B cell (primary cell): ENCODE results near the gene RPS28. TPM values are rescaled to one million over a fixed set of nuclear protein-coding genes. Genes with fewer than 3 reads are reported as not detected.

Source experiments
- ATAC-seq: fragments of 200-7000 bp; cut with Tn5 transposase; one replicate; pipeline ENCODE4 v1.10.0; 2021; ENCODE audit warnings: low read depth, mild to moderate bottlenecking, moderate number of reproducible peaks, moderate library complexity
- CTCF ChIA-PET: fragments of 350-600 bp; sonication (Branson Sonifier 250); formaldehyde crosslinking; loops from one replicate; lab custom pipeline; 2021; ENCODE audit warnings: antibody characterized with exemption, inconsistent platforms; lab: Charles Lee
- POLR2A ChIA-PET: fragments of 350-600 bp; sonication (Branson Sonifier 250); formaldehyde crosslinking; loops from one replicate; lab custom pipeline; 2021; ENCODE audit warnings: antibody characterized with exemption; lab: Charles Lee
- DNase-seq: peaks from one replicate; pipeline ENCODE4 v3.0.0; 2013
- H2AFZ ChIP-seq: 2 replicates; pipeline ENCODE4 v1.6.1; 2012; ENCODE audit warnings: mild to moderate bottlenecking, low read depth, low read length; ENCODE audit not compliant: insufficient read depth, poor library complexity, severe bottlenecking
- H3K27ac ChIP-seq, 2 donors: 1 replicate in 1 of 2; 2 replicates in 1 of 2; pipeline ENCODE4 v1.5.1; 2012 to 2013; ENCODE audit warnings: low read length in 2 of 2, mild to moderate bottlenecking in 2 of 2, moderate library complexity in 1 of 2
- H3K27me3 ChIP-seq, 4 experiments: fragments of 200-600 bp in 1 of 4; sonication (generic) in 1 of 4; replicated peaks in 1 of 4; 1 replicate in 2 of 4; 2 replicates in 2 of 4; pipeline versions ENCODE4 v1.6.1 to v1.7.0; 2013 to 2016; ENCODE audit warnings: low read length in 3 of 4, mild to moderate bottlenecking in 2 of 4, mixed read lengths in 1 of 4, moderate library complexity in 1 of 4; ENCODE audit not compliant: insufficient read depth in 4 of 4, control insufficient read depth in 3 of 4; ENCODE audit errors: control extremely low read depth in 1 of 4
- H3K36me3 ChIP-seq, 2 experiments: replicated peaks in 1 of 2; 1 replicate in 1 of 2; 2 replicates in 1 of 2; pipeline versions ENCODE4 v1.6.1 to v1.7.1; 2013; ENCODE audit warnings: low read length in 1 of 2; ENCODE audit not compliant: insufficient read depth in 2 of 2, control insufficient read depth in 1 of 2; ENCODE audit errors: control extremely low read depth in 1 of 2, extremely low read depth in 1 of 2
- H3K4me1 ChIP-seq, 2 donors: fragments of 200-600 bp in 1 of 2; sonication (generic) in 1 of 2; 1 replicate in 1 of 2; 2 replicates in 1 of 2; pipeline versions ENCODE4 v1.5.1 to v1.6.1; 2013 to 2017; ENCODE audit warnings: low read length in 2 of 2; ENCODE audit not compliant: control insufficient read depth in 2 of 2, insufficient read depth in 2 of 2
- H3K4me2 ChIP-seq: replicated peaks from 2 replicates; pipeline ENCODE3; 2012; ENCODE audit warnings: mild to moderate bottlenecking, low read depth, low read length; ENCODE audit not compliant: poor library complexity, severe bottlenecking
- H3K4me3 ChIP-seq, 5 experiments: fragments of 200-600 bp in 1 of 5; sonication (generic) in 1 of 5; 1 replicate in 3 of 5; 2 replicates in 2 of 5; pipeline versions ENCODE4 v1.5.1 to v1.7.0; 2011 to 2016; ENCODE audit warnings: low read length in 4 of 5, mild to moderate bottlenecking in 4 of 5, low read depth in 2 of 5, control low read depth in 1 of 5, moderate library complexity in 1 of 5; ENCODE audit not compliant: insufficient read depth in 1 of 5; ENCODE audit errors: control extremely low read depth in 1 of 5, extremely low read depth in 1 of 5
- H3K79me2 ChIP-seq: fragments of 200-600 bp; sonication (generic); one replicate; pipeline ENCODE4 v1.6.0; 2016; ENCODE audit warnings: low read length; ENCODE audit not compliant: control insufficient read depth, insufficient read depth
- H3K9ac ChIP-seq: fragments of 200-600 bp; sonication (generic); 2 replicates; pipeline ENCODE4 v1.6.1; 2017; ENCODE audit warnings: mild to moderate bottlenecking, low read length, moderate library complexity
- H3K9me3 ChIP-seq, 3 donors: one replicate each; pipeline versions ENCODE4 v1.6.1 to v1.7.1; 2013; ENCODE audit warnings: low read length in 2 of 3; ENCODE audit not compliant: control insufficient read depth in 2 of 3, insufficient read depth in 1 of 3; ENCODE audit errors: control extremely low read depth in 1 of 3
- H4K20me1 ChIP-seq: 2 replicates; pipeline ENCODE4 v1.6.0; 2012; ENCODE audit warnings: mild to moderate bottlenecking, low read length; ENCODE audit not compliant: insufficient read depth, control insufficient read depth, poor library complexity, severe bottlenecking
- H3K27ac Mint-ChIP-seq: one replicate; pipeline ENCODE4 v1.8.0; 2021; ENCODE audit warnings: mixed read lengths
- H3K27me3 Mint-ChIP-seq: one replicate; pipeline ENCODE4 v1.8.0; 2021; ENCODE audit warnings: mixed read lengths
- H3K4me1 Mint-ChIP-seq: one replicate; pipeline ENCODE4 v1.8.0; 2021; ENCODE audit warnings: mixed read lengths
- H3K4me3 Mint-ChIP-seq: one replicate; pipeline ENCODE4 v1.8.0; 2021; ENCODE audit warnings: mixed read lengths
- H3K9me3 Mint-ChIP-seq: one replicate; pipeline ENCODE4 v1.8.0; 2022; ENCODE audit warnings: mixed read lengths; ENCODE audit not compliant: insufficient read depth
- CTCF ChIP-seq: fragments of 200-600 bp; IDR thresholded peaks from one replicate; pipeline ENCODE4 v1.8.0; 2022; ENCODE audit warnings: antibody characterized with exemption, mild to moderate bottlenecking
- EZH2 ChIP-seq: IDR thresholded peaks from 2 replicates; pipeline ENCODE4 v1.6.1; 2012; ENCODE audit warnings: borderline replicate concordance, low read depth, mild to moderate bottlenecking, moderate library complexity, low read length; ENCODE audit not compliant: insufficient read depth, poor library complexity, severe bottlenecking
- WGBS: methylation state at CpG from one replicate; pipeline ENCODE4 v1.1.5; 2013; ENCODE audit warnings: missing lambda C conversion rate; ENCODE audit not compliant: insufficient coverage; 5-methylcytosine and 5-hydroxymethylcytosine counted together
- intact Hi-C: fragments of 100-400 bp; cut with micrococcal nuclease; formaldehyde crosslinking; loops from one replicate; pipeline ENCODE4 v1.10.0; 2022
- polyA plus RNA-seq: library from polyadenylated mRNA; depleted of rRNA; stranded (reverse); fragments of >200 nt; gene quantifications from 2 replicates; pipeline ENCODE4 v1.2.3, GENCODE V29; 2012
- total RNA-seq, 2 donors: library from RNA; stranded (reverse); fragments of 120-200 nt in 1 of 2; gene quantifications; 1 replicate in 1 of 2; 2 replicates in 1 of 2; pipeline versions ENCODE4 v1.2.3 to v1.2.4, GENCODE V29; 2013 to 2022

Gene RPS28
- total and polyA plus RNA-seq, 2 donors (not counting 1 experiment from before 2014, with no cell fraction given), result 1,800 to 2,579 TPM

- Histone ChIP-seq H3K4me2 (no peak overlapping the region), H3K27me3 (peaks cover 0 to 3% (median 2%) of the 10 kb centered on the region in 4 experiments), H3K36me3 (peaks cover 0 to 20% of the 10 kb centered on the region in 2 experiments), H3K79me2 (peaks cover 40% of the 10 kb centered on the region), H3K4me1 (peaks cover 18 to 39% of the 10 kb centered on the region in 2 donors), H2AFZ (no peak overlapping the region), H3K9ac (no peak overlapping the region), H3K27ac (peak overlapping the region in 1 of 2 donors; percentile 20), H3K9me3 (no peaks in the 10 kb centered on the region), H4K20me1 (peaks cover 8% of the 10 kb centered on the region), H3K4me3 (no peak overlapping the region)
- Mint-ChIP-seq H3K27ac (peak overlapping the region; percentile 59), H3K4me1 (peaks cover 37% of the 10 kb centered on the region), H3K4me3 (no peak overlapping the region), H3K9me3 (no peaks in the 10 kb centered on the region), H3K27me3 (no peaks in the 10 kb centered on the region)
- TF ChIP-seq EZH2 (no peak), CTCF (no peak)
- ATAC-seq, result no peak
- no peak for DNase-seq
- ChIA-PET CTCF (interaction anchor here (0.5 to 1.3 kb wide), 2 partner anchors 8 to 29 kb away, joined by 5 to 6 read pairs; no protein-coding TSS in a partner anchor), POLR2A (interaction anchor here (0.6 to 1.7 kb wide), 2 partner anchors 10 to 108 kb away, joined by 4 to 5 read pairs; no protein-coding TSS in a partner anchor)
- intact Hi-C loops, result no loop called here
- 84% methylated on average over 17 of the region's 17 CpGs for whole genome bisulfite sequencing
Measured at GRCh38 chr19:8324186-8325050, 3.1 kb downstream of the RPS28 start.

GRCh38 chr19:8325454-8325853, 4.2 kb downstream of the RPS28 start:
- H3K4me1 Mint-ChIP-seq, result peaks cover 29% of the 10 kb centered on the region
- Histone ChIP-seq H3K27ac (no peak overlapping the region), H3K9ac (no peak overlapping the region), H2AFZ (no peak overlapping the region), H3K4me3 (no peak overlapping the region), H3K9me3 (no peaks in the 10 kb centered on the region), H4K20me1 (peaks cover 8% of the 10 kb centered on the region), H3K36me3 (peaks cover 0 to 20% of the 10 kb centered on the region in 2 experiments), H3K4me1 (peaks cover 13 to 29% of the 10 kb centered on the region in 2 donors), H3K27me3 (peaks cover 0 to 3% (median 2%) of the 10 kb centered on the region in 4 experiments), H3K79me2 (peaks cover 32% of the 10 kb centered on the region), H3K4me2 (no peak overlapping the region)
- H3K9me3 Mint-ChIP-seq, result no peaks in the 10 kb centered on the region
- no peaks in the 10 kb centered on the region for H3K27me3 Mint-ChIP-seq
- no peak overlapping the region for H3K4me3 Mint-ChIP-seq
- ChIA-PET POLR2A (interaction anchor here (0.7 to 1.7 kb wide), 3 partner anchors 9 to 810 kb away, joined by 3 to 8 read pairs (median 5); no protein-coding TSS in a partner anchor), CTCF (interaction anchor here (0.7 kb wide), 1 partner anchor 254 kb away, joined by 3 read pairs; no protein-coding TSS in a partner anchor)
- WGBS, result 100% methylated on average over 1 of the region's 3 CpGs
- no peak for ATAC-seq
- no peak overlapping the region for H3K27ac Mint-ChIP-seq
- TF ChIP-seq CTCF, result no peak
- TF ChIP-seq EZH2, result no peak
- no peak for DNase-seq
- intact Hi-C loops, result no loop called here
